ENCODE results near the gene PRR20C.
"Not testable (repeated sequence)": the region's sequence is repeated elsewhere in the genome, so short reads cannot be mapped to it uniquely, and the experiment has no call there.

GRCh38 chr13:57140235-57140968, 13.5 kb upstream of the PRR20C start, which contains the start of gene PRR20A:
- TF ChIP-seq CTCF, POLR2A (IDR thresholded peaks at IDR 0.05): not testable (repeated sequence)
